A549 (cell line): Measurements from ENCODE around the gene LNX2. TPM values are rescaled to one million over a fixed set of nuclear protein-coding genes. Genes with fewer than 3 reads are reported as not detected.

Source experiments
- ATAC-seq, 2 experiments: fragments of 200-7000 bp in 1 of 2; fragments of >200 bp in 1 of 2; cut with Nextera tagmentation in 1 of 2; cut with Tn5 transposase in 1 of 2; 3 replicates each; pipeline versions ENCODE4 v1.8.0 to v1.9.1; 2018 to 2020; ENCODE audit warnings: mild to moderate bottlenecking in 1 of 2, moderate library complexity in 1 of 2
- CTCF ChIA-PET: fragments of 300-600 bp; sonication (Branson Sonifier 250); formaldehyde crosslinking; extraction: SDS; loops from one replicate; lab custom pipeline; 2021; ENCODE audit warnings: antibody characterized with exemption, inconsistent platforms; lab: Yijun Ruan, JAX
- POLR2A ChIA-PET: fragments of 350-600 bp; formaldehyde crosslinking; extraction: SDS; loops from one replicate; lab custom pipeline; 2021; ENCODE audit warnings: antibody characterized with exemption, inconsistent platforms; lab: Yijun Ruan, JAX
- DNase-seq, 2 experiments: peaks; one replicate each; pipeline versions ENCODE4 v3.0.0 to v3.0.0-alpha.2; 2011 to 2016; ENCODE audit warnings: low read depth in 1 of 2, low spot score in 1 of 2
- FAIRE-seq: peaks from 2 replicates; lab custom pipeline; 2011; peaks lifted over from hg19 to GRCh38; lab: Jason Lieb, UNC
- H3K27ac ChIP-seq, 2 experiments: fragments of >200 bp; sonication (Bioruptor Twin); formaldehyde crosslinking; 3 replicates each; pipeline ENCODE4 v1.5.1; 2016 to 2017
- H3K4me1 ChIP-seq: fragments of >200 bp; sonication (Bioruptor Twin); formaldehyde crosslinking; 3 replicates; pipeline ENCODE4 v1.6.1; 2016
- H3K4me2 ChIP-seq: fragments of >200 bp; sonication (Bioruptor Twin); formaldehyde crosslinking; 3 replicates; pipeline ENCODE4 v1.6.1; 2016
- H3K4me3 ChIP-seq: fragments of >200 bp; sonication (Bioruptor Twin); formaldehyde crosslinking; 3 replicates; pipeline ENCODE4 v1.5.1; 2016
- H3K9me3 ChIP-seq: fragments of >200 bp; sonication (Bioruptor Twin); formaldehyde crosslinking; 3 replicates; pipeline ENCODE4 v1.6.1; 2016
- BHLHE40 ChIP-seq: IDR thresholded peaks from 2 replicates; pipeline ENCODE4 v1.6.1; 2012; ENCODE audit warnings: low read depth, low read length, inconsistent platforms
- CBX2 ChIP-seq: fragments of 200-600 bp; sonication (generic); IDR thresholded peaks from 2 replicates; pipeline ENCODE4 v1.6.1; 2016; ENCODE audit warnings: low read depth, mild to moderate bottlenecking, borderline replicate concordance
- CBX8 ChIP-seq: fragments of 200-600 bp; sonication (generic); IDR thresholded peaks from 2 replicates; pipeline ENCODE4 v1.6.1; 2016
- CHD2 ChIP-seq: fragments of 150-350 bp; IDR thresholded peaks from 2 replicates; pipeline ENCODE4 v1.6.1; 2014; ENCODE audit warnings: low read length; ENCODE audit not compliant: partially characterized antibody
- CHD4 ChIP-seq: fragments of 200-600 bp; sonication (generic); IDR thresholded peaks from 2 replicates; pipeline ENCODE4 v1.6.1; 2016; ENCODE audit warnings: antibody characterized with exemption, mild to moderate bottlenecking, borderline replicate concordance
- EHMT2 ChIP-seq: fragments of 200-600 bp; sonication (generic); IDR thresholded peaks from 2 replicates; pipeline ENCODE4 v1.6.1; 2016; ENCODE audit warnings: antibody characterized with exemption, low read depth, mild to moderate bottlenecking, moderate library complexity
- ESRRA ChIP-seq: fragments of 150-350 bp; IDR thresholded peaks from 2 replicates; pipeline ENCODE4 v1.6.1; 2014; ENCODE audit warnings: mild to moderate bottlenecking, low read length, borderline replicate concordance
- FOSL2 ChIP-seq, 2 experiments: fragments of 450-650 bp in 1 of 2; fragments of >200 bp in 1 of 2; sonication (Bioruptor Twin) in 1 of 2; formaldehyde crosslinking; IDR thresholded peaks; 2 replicates each; pipeline versions ENCODE4 v1.5.0 to v1.6.1; 2016 to 2020; ENCODE audit warnings: mild to moderate bottlenecking in 1 of 2, moderate library complexity in 1 of 2
- KDM1A ChIP-seq: fragments of 200-600 bp; sonication (generic); IDR thresholded peaks from 2 replicates; pipeline ENCODE4 v1.6.1; 2016; ENCODE audit warnings: low read depth, mild to moderate bottlenecking
- KDM5A ChIP-seq: fragments of 200-600 bp; sonication (generic); IDR thresholded peaks from 2 replicates; pipeline ENCODE4 v1.6.1; 2016; ENCODE audit warnings: antibody characterized with exemption, mild to moderate bottlenecking
- MAFK ChIP-seq: fragments of 450-650 bp; IDR thresholded peaks from 2 replicates; pipeline ENCODE4 v1.6.1; 2014; ENCODE audit not compliant: partially characterized antibody
- NPAS2 ChIP-seq: fragments of 250-450 bp; sonication (Bioruptor Pico); IDR thresholded peaks from 2 replicates; pipeline ENCODE4 v1.8.0; 2022; ENCODE audit warnings: mild to moderate bottlenecking, moderate library complexity, borderline replicate concordance
- POLR2A ChIP-seq: IDR thresholded peaks from 2 replicates; pipeline ENCODE4 v1.6.1; 2012; ENCODE audit warnings: mild to moderate bottlenecking, low read length
- RAD21 ChIP-seq, 2 experiments: fragments of >200 bp in 1 of 2; sonication (Bioruptor Twin) in 1 of 2; formaldehyde crosslinking in 1 of 2; IDR thresholded peaks in 1 of 2; conservative IDR thresholded peaks in 1 of 2; 2 replicates in 1 of 2; 3 replicates in 1 of 2; pipeline ENCODE4 v1.6.1; 2012 to 2018; ENCODE audit warnings: inconsistent platforms in 1 of 2
- SMC3 ChIP-seq: fragments of >200 bp; sonication (Bioruptor Twin); formaldehyde crosslinking; IDR thresholded peaks from 3 replicates; pipeline ENCODE4 v1.6.1; 2018; ENCODE audit warnings: inconsistent platforms
- SREBF2 ChIP-seq: fragments of 450-650 bp; IDR thresholded peaks from 2 replicates; pipeline ENCODE4 v1.6.1; 2014; ENCODE audit warnings: mild to moderate bottlenecking, moderate library complexity
- ZNF302 ChIP-seq: fragments of 250-450 bp; sonication (Bioruptor Pico); IDR thresholded peaks from 2 replicates; pipeline ENCODE4 v1.9.0; 2021; ENCODE audit warnings: inconsistent platforms, mild to moderate bottlenecking, moderate library complexity
- WGBS: methylation state at CpG from one replicate; pipeline ENCODE4 v1.1.6; 2017; ENCODE audit errors: missing lambda C conversion rate; 5-methylcytosine and 5-hydroxymethylcytosine counted together
- polyA plus RNA-seq, 4 experiments: library from polyadenylated mRNA; depleted of rRNA in 3 of 4; stranded (reverse); fragments of >200 nt; fragmentation: RNase III in 1 of 4; extraction: RNeasy Plus Mini Kit Qiagen cat#74134 plus additional on column Dnase treatment in 1 of 4; gene quantifications; 2 replicates in 3 of 4; 3 replicates in 1 of 4; pipeline ENCODE4 v1.2.3, GENCODE V29; 2011 to 2017
- TF ChIP-seq, protein P1 (sequence below): fragments of >200 bp; sonication (Bioruptor Twin); formaldehyde crosslinking; IDR thresholded peaks from 2 replicates; pipeline ENCODE4 v1.6.1; 2016
- TF ChIP-seq, protein P2 (sequence below): fragments of >200 bp; sonication (Bioruptor Twin); formaldehyde crosslinking; IDR thresholded peaks from 3 replicates; pipeline ENCODE4 v1.5.1; 2016
- TF ChIP-seq, protein P3 (sequence below): IDR thresholded peaks from 2 replicates; pipeline ENCODE4 v1.6.1; 2012
- TF ChIP-seq, protein P4 (sequence below): IDR thresholded peaks from 2 replicates; pipeline ENCODE4 v1.6.1; 2012
- TF ChIP-seq, protein P5 (sequence below): fragments of 450-650 bp; IDR thresholded peaks from 2 replicates; pipeline ENCODE4 v1.6.1; 2014; ENCODE audit warnings: antibody characterized with exemption
- TF ChIP-seq, protein P6 (sequence below): fragments of 250-450 bp; sonication (Bioruptor Pico); IDR thresholded peaks from 2 replicates; pipeline ENCODE4 v1.5.0; 2020; ENCODE audit warnings: low read depth, mild to moderate bottlenecking, moderate library complexity

Gene LNX2
- polyA plus RNA-seq, 2 of the 4 experiments (the other 2 are of a cell fraction), result 3.3 to 6.3 TPM

DNA sequence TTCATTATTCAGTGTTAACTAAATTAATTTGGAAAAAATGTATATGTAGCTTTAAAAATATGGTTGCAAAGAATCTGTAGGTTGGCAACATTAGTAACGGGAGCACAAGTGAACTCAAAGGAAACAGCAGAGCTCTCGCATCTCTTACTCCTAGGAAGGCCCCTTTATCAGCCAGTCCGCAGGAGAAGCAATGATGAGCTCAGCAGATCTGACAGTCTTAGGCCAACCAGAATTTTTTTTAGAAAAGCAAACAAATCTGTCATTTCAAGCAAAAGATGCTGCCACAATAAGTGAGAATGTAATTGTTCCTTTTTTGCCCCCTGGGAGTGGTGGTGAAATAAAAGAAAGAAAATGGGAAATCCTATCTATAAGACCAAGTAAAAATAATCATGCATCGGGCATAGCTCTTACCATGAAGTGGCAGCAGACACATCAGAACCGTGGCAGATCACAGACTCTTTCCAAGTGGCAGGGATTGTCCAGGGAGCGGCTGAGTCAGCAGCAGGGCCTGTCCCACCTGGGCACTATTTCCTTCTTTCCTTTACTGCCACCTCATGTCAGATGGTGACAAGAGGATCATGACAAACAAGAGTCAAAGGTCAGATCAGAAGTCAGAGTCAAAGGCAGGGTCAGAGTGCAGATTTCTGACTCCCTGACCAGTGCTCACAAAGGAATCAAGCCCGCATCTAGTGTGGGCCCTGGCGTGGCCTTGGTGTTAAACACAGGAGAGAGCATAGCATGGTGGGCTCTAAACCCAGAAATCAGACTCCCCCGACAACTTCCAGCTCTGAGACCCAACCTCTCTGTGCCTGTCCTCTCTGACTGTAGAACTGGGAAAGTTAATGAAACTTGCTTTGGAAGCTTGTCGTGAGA lies 86.0 kb downstream of the LNX2 start:
- no peak overlapping the region for H3K4me3 ChIP-seq
- FAIRE-seq, result no peak
- DNase-seq, result no peak
- TF ChIP-seq MAFK (peak; percentile 28), BHLHE40 (no peak)
- TF ChIP-seq, all 56 proteins: peak for 1
- CTCF ChIA-PET, result interaction anchor here (0.7 to 6.4 kb wide), 8 partner anchors 13 to 588 kb away, joined by 3 to 95 read pairs (median 4); partner anchors contain the start of gene LNX2
- H3K9me3 ChIP-seq, result no peaks in the 10 kb centered on the region
- H3K27ac ChIP-seq, result no peak overlapping the region
- no peaks in the 10 kb centered on the region for H3K4me1 ChIP-seq
- ATAC-seq, result no peak
- POLR2A ChIA-PET, result interaction anchor here (1.1 kb wide), 1 partner anchor 292 kb away, joined by 3 read pairs; no protein-coding TSS in a partner anchor
- 79% methylated on average over 10 of the region's 10 CpGs for WGBS
- no peak overlapping the region for H3K4me2 ChIP-seq

DNA sequence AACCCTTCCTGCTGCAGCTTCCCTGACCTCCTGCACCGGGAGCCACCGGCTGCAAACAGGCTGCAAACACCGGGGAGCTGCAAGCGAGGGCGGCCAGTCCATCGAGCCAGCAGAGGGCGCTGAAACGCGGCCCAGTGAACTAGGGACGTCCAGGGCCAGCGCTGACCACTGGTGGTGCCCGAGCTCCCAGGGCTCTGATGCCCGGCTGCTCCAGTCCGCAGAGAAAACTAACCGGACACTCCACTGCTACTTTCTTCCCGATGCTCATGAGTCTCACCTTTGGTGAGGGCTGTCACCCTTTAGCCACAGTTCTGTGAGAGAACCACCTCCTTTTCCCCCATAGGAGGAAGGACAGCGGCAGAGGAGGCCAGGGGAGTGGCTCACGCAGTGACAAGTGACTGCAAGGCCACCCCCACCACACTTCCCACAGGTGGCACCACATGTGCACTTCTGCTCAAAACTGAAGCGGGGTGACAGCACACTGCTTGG lies 87.1 kb downstream of the LNX2 start:
- Histone ChIP-seq H3K4me2 (peak overlapping the region; percentile 86), H3K9me3 (no peaks in the 10 kb centered on the region)
- ATAC-seq (peak; percentile 99 to 100), DNase-seq (peak; percentile 41 to 76)
- CTCF ChIA-PET, result interaction anchor here (0.6 to 6.4 kb wide), 34 partner anchors 8 to 875 kb away, joined by 3 to 95 read pairs (median 4); partner anchors contain the start of gene LNX2
- TF ChIP-seq, protein P1, sequence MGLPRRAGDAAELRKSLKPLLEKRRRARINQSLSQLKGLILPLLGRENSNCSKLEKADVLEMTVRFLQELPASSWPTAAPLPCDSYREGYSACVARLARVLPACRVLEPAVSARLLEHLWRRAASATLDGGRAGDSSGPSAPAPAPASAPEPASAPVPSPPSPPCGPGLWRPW, result no peak
- TF ChIP-seq, protein P2, sequence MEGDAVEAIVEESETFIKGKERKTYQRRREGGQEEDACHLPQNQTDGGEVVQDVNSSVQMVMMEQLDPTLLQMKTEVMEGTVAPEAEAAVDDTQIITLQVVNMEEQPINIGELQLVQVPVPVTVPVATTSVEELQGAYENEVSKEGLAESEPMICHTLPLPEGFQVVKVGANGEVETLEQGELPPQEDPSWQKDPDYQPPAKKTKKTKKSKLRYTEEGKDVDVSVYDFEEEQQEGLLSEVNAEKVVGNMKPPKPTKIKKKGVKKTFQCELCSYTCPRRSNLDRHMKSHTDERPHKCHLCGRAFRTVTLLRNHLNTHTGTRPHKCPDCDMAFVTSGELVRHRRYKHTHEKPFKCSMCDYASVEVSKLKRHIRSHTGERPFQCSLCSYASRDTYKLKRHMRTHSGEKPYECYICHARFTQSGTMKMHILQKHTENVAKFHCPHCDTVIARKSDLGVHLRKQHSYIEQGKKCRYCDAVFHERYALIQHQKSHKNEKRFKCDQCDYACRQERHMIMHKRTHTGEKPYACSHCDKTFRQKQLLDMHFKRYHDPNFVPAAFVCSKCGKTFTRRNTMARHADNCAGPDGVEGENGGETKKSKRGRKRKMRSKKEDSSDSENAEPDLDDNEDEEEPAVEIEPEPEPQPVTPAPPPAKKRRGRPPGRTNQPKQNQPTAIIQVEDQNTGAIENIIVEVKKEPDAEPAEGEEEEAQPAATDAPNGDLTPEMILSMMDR, result peak; percentile 75
- TF ChIP-seq CBX8, result no peak
- TF ChIP-seq KDM5A, result no peak
- TF ChIP-seq, protein P3, sequence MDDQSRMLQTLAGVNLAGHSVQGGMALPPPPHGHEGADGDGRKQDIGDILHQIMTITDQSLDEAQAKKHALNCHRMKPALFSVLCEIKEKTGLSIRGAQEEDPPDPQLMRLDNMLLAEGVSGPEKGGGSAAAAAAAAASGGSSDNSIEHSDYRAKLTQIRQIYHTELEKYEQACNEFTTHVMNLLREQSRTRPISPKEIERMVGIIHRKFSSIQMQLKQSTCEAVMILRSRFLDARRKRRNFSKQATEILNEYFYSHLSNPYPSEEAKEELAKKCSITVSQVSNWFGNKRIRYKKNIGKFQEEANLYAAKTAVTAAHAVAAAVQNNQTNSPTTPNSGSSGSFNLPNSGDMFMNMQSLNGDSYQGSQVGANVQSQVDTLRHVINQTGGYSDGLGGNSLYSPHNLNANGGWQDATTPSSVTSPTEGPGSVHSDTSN, result no peak
- TF ChIP-seq, protein P4, sequence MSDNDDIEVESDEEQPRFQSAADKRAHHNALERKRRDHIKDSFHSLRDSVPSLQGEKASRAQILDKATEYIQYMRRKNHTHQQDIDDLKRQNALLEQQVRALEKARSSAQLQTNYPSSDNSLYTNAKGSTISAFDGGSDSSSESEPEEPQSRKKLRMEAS, result no peak
- no peak for TF ChIP-seq KDM1A
- no peak for TF ChIP-seq ZNF302 (CRISPR knock-in tag)
- no peak for TF ChIP-seq POLR2A
- TF ChIP-seq, protein P5, sequence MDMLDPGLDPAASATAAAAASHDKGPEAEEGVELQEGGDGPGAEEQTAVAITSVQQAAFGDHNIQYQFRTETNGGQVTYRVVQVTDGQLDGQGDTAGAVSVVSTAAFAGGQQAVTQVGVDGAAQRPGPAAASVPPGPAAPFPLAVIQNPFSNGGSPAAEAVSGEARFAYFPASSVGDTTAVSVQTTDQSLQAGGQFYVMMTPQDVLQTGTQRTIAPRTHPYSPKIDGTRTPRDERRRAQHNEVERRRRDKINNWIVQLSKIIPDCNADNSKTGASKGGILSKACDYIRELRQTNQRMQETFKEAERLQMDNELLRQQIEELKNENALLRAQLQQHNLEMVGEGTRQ, result no peak
- TF ChIP-seq CHD2, result no peak
- peak; percentile 68 to 73 for TF ChIP-seq RAD21 (conservative IDR thresholded peaks at IDR 0.05 in 1 of 2, IDR thresholded peaks at IDR 0.05 in 1 of 2)
- TF ChIP-seq ESRRA, result no peak
- no peak for TF ChIP-seq CHD4
- TF ChIP-seq FOSL2 (IDR thresholded peaks at IDR 0.05), result no peak
- TF ChIP-seq FOSL2 (CRISPR knock-in tag; IDR thresholded peaks at IDR 0.05), result no peak
- TF ChIP-seq CBX2, result no peak
- no peak for TF ChIP-seq NPAS2 (CRISPR knock-in tag)
- no peak for TF ChIP-seq EHMT2
- no peak for TF ChIP-seq SREBF2
- TF ChIP-seq, protein P6, sequence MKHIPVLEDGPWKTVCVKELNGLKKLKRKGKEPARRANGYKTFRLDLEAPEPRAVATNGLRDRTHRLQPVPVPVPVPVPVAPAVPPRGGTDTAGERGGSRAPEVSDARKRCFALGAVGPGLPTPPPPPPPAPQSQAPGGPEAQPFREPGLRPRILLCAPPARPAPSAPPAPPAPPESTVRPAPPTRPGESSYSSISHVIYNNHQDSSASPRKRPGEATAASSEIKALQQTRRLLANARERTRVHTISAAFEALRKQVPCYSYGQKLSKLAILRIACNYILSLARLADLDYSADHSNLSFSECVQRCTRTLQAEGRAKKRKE, result no peak
- TF ChIP-seq SMC3, result peak; percentile 85
- TF ChIP-seq, all 56 proteins: peak for 3
- WGBS, result 5% methylated on average over 3 of the region's 19 CpGs
- FAIRE-seq, result no peak
- H3K27ac ChIP-seq, result no peak overlapping the region
- H3K4me1 ChIP-seq, result no peaks in the 10 kb centered on the region
- H3K4me3 ChIP-seq, result peak overlapping the region; percentile 41
- POLR2A ChIA-PET, result interaction anchor here (1.0 to 1.1 kb wide), 3 partner anchors 83 to 293 kb away, joined by 3 to 5 read pairs (median 4); partner anchors contain the start of genes LNX2 and MTIF3
